H1 (cell line): ENCODE results near the gene ADRB1.

Experiments
- HDAC6 ChIP-seq: IDR thresholded peaks from one replicate; pipeline ENCODE4 v1.7.1; 2012; ENCODE audit warnings: low read depth, mild to moderate bottlenecking, inconsistent platforms, low read length, moderate library complexity
- MAFK ChIP-seq: IDR thresholded peaks from 2 replicates; pipeline ENCODE4 v1.6.1; 2012; ENCODE audit warnings: low read depth, mild to moderate bottlenecking, improper control_type of control experiment, low read length
- POLR2A ChIP-seq, 2 experiments: IDR thresholded peaks; 1 replicate in 1 of 2; 2 replicates in 1 of 2; pipeline ENCODE4 v1.6.1; 2011; ENCODE audit warnings: low read depth in 2 of 2, low read length in 2 of 2, mild to moderate bottlenecking in 2 of 2; ENCODE audit errors: control extremely low read depth in 1 of 2
- POLR2AphosphoS5 ChIP-seq: IDR thresholded peaks from 2 replicates; pipeline ENCODE4 v1.6.1; 2011; ENCODE audit warnings: low read depth, low read length
- TBP ChIP-seq: IDR thresholded peaks from 2 replicates; pipeline ENCODE4 v1.6.1; 2011; ENCODE audit warnings: low read depth, low read length, improper control_type of control experiment
- TF ChIP-seq, protein P1 (sequence below), 3 experiments: IDR thresholded peaks; 1 replicate in 2 of 3; 2 replicates in 1 of 3; pipeline versions ENCODE4 v1.5.1 to v1.6.1; 2011; ENCODE audit warnings: low read length in 3 of 3, mild to moderate bottlenecking in 3 of 3, inconsistent platforms in 2 of 3, low read depth in 1 of 3, moderate library complexity in 1 of 3; ENCODE audit not compliant: insufficient read depth in 1 of 3; ENCODE audit errors: control extremely low read depth in 1 of 3

DNA sequence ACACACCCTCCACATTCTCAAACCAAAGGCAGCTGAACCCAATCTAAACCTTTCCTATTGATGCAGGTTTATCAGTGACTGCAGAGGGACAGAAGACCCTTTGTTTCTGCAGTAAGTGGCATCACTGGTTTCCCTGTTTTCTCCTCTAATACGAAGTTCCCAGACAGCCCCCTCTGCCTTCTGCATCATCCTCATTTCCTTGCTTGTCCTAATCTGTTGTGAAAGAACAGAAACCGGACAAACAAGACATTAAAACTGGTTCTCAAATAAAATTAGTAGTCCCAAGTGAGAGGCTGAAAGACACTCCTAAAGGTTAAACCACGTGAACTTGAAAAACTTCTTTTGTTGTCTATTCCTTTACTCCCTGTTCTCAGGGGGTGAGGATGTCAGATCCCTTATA lies 10.1 kb upstream of the ADRB1 start:
- TF ChIP-seq POLR2AphosphoS5 (no peak), HDAC6 (no peak), POLR2A (IDR thresholded peaks at IDR 0.05; ENCODE audit: control extremely low read depth in 1 of 2, low read depth in 2 of 2, low read length in 2 of 2) (no peak), TBP (no peak), MAFK (no peak)
- TF ChIP-seq, protein P1, sequence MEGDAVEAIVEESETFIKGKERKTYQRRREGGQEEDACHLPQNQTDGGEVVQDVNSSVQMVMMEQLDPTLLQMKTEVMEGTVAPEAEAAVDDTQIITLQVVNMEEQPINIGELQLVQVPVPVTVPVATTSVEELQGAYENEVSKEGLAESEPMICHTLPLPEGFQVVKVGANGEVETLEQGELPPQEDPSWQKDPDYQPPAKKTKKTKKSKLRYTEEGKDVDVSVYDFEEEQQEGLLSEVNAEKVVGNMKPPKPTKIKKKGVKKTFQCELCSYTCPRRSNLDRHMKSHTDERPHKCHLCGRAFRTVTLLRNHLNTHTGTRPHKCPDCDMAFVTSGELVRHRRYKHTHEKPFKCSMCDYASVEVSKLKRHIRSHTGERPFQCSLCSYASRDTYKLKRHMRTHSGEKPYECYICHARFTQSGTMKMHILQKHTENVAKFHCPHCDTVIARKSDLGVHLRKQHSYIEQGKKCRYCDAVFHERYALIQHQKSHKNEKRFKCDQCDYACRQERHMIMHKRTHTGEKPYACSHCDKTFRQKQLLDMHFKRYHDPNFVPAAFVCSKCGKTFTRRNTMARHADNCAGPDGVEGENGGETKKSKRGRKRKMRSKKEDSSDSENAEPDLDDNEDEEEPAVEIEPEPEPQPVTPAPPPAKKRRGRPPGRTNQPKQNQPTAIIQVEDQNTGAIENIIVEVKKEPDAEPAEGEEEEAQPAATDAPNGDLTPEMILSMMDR (IDR thresholded peaks at IDR 0.05; ENCODE audit: control extremely low read depth in 1 of 3, insufficient read depth in 1 of 3, low read depth in 1 of 3, low read length in 3 of 3): no peak
